H9 (cell line): ENCODE data around the gene AP2A1. TPM values are rescaled to one million over a fixed set of nuclear protein-coding genes. Genes with fewer than 3 reads are reported as not detected.

Experiments
- DNase-seq: peaks from one replicate; pipeline ENCODE4 v3.0.0-alpha.2; 2017
- H2AFZ ChIP-seq: one replicate; pipeline ENCODE4 v1.6.1; 2013; ENCODE audit warnings: mild to moderate bottlenecking, low read length, control low read depth, moderate library complexity
- H2AK5ac ChIP-seq: 2 replicates; pipeline ENCODE4 v1.6.1; 2013; ENCODE audit warnings: low read length, control low read depth, mixed read lengths; ENCODE audit not compliant: insufficient read length
- H2BK120ac ChIP-seq: one replicate; pipeline ENCODE4 v1.6.1; 2013; ENCODE audit warnings: low read depth, mild to moderate bottlenecking, low read length, control low read depth, inconsistent platforms; ENCODE audit not compliant: poor library complexity, severe bottlenecking
- H2BK12ac ChIP-seq: 2 replicates; pipeline ENCODE4 v1.6.1; 2013; ENCODE audit warnings: low read length, control low read depth, mixed read lengths, low read depth; ENCODE audit not compliant: insufficient read length
- H2BK15ac ChIP-seq: 2 replicates; pipeline ENCODE4 v1.6.1; 2013; ENCODE audit warnings: low read depth, low read length, control low read depth
- H2BK20ac ChIP-seq: one replicate; pipeline ENCODE4 v1.6.1; 2013; ENCODE audit warnings: low read depth, mild to moderate bottlenecking, low read length, control low read depth, inconsistent platforms; ENCODE audit not compliant: poor library complexity, severe bottlenecking
- H2BK5ac ChIP-seq: 2 replicates; pipeline ENCODE4 v1.6.1; 2013; ENCODE audit warnings: low read length, control low read depth, mixed read lengths; ENCODE audit not compliant: insufficient read length
- H3K14ac ChIP-seq: 2 replicates; pipeline ENCODE4 v1.6.1; 2013; ENCODE audit warnings: low read length, control low read depth; ENCODE audit not compliant: insufficient read depth
- H3K18ac ChIP-seq: 2 replicates; pipeline ENCODE4 v1.6.1; 2013; ENCODE audit warnings: low read depth, mild to moderate bottlenecking, mixed read lengths, low read length, control low read depth; ENCODE audit not compliant: insufficient read length
- H3K23ac ChIP-seq: 2 replicates; pipeline ENCODE4 v1.6.1; 2013; ENCODE audit warnings: low read length, control low read depth, mixed read lengths, low read depth; ENCODE audit not compliant: insufficient read length
- H3K23me2 ChIP-seq: 2 replicates; pipeline ENCODE4 v1.6.1; 2013; ENCODE audit warnings: low read depth, mild to moderate bottlenecking, mixed read lengths, low read length, control low read depth; ENCODE audit not compliant: insufficient read length, poor library complexity, severe bottlenecking
- H3K27ac ChIP-seq: 2 replicates; pipeline ENCODE4 v1.5.1; 2013; ENCODE audit warnings: low read length, control low read depth, mixed read lengths, low read depth; ENCODE audit not compliant: insufficient read length
- H3K27me3 ChIP-seq: 2 replicates; pipeline ENCODE4 v1.6.1; 2013; ENCODE audit warnings: low read length, control low read depth, inconsistent platforms; ENCODE audit not compliant: insufficient read depth
- H3K4ac ChIP-seq: 2 replicates; pipeline ENCODE4 v1.6.1; 2013; ENCODE audit warnings: low read depth, mild to moderate bottlenecking, control low read depth, inconsistent platforms, low read length, moderate library complexity
- H3K4me1 ChIP-seq: 2 replicates; pipeline ENCODE4 v1.6.1; 2013; ENCODE audit warnings: low read length, control low read depth, inconsistent platforms; ENCODE audit not compliant: insufficient read depth
- H3K4me2 ChIP-seq: 2 replicates; pipeline ENCODE4 v1.6.1; 2013; ENCODE audit warnings: low read length, control low read depth, mixed read lengths; ENCODE audit not compliant: insufficient read length, insufficient read depth
- H3K56ac ChIP-seq: 2 replicates; pipeline ENCODE4 v1.6.1; 2013; ENCODE audit warnings: low read depth, mild to moderate bottlenecking, mixed read lengths, low read length, control low read depth; ENCODE audit not compliant: insufficient read length
- H3K79me1 ChIP-seq: 2 replicates; pipeline ENCODE4 v1.6.1; 2013; ENCODE audit warnings: low read depth, mild to moderate bottlenecking, moderate library complexity, low read length, control low read depth, inconsistent platforms; ENCODE audit not compliant: insufficient read depth, poor library complexity, severe bottlenecking
- H3K79me2 ChIP-seq: 2 replicates; pipeline ENCODE4 v1.6.1; 2013; ENCODE audit warnings: low read length, control low read depth, inconsistent platforms; ENCODE audit not compliant: insufficient read depth
- H3K9ac ChIP-seq: 2 replicates; pipeline ENCODE4 v1.6.1; 2013; ENCODE audit warnings: low read length, control low read depth, mixed read lengths; ENCODE audit not compliant: insufficient read length; ENCODE audit errors: extremely low read depth
- H3K9me3 ChIP-seq: one replicate; pipeline ENCODE4 v1.6.1; 2013; ENCODE audit warnings: low read depth, low read length, inconsistent platforms; ENCODE audit not compliant: control insufficient read depth
- H3T11ph ChIP-seq: one replicate; pipeline ENCODE4 v1.6.1; 2013; ENCODE audit warnings: mild to moderate bottlenecking, low read length, control low read depth, inconsistent platforms
- H4K20me1 ChIP-seq: one replicate; pipeline ENCODE4 v1.6.1; 2013; ENCODE audit not compliant: control insufficient read depth, insufficient read length, insufficient read depth
- H4K5ac ChIP-seq: 2 replicates; pipeline ENCODE4 v1.6.1; 2013; ENCODE audit warnings: low read depth, mild to moderate bottlenecking, mixed read lengths, low read length, control low read depth; ENCODE audit not compliant: insufficient read length
- H4K8ac ChIP-seq: replicated peaks from 2 replicates; pipeline ENCODE4 v1.6.1; 2013; ENCODE audit warnings: low read length, control low read depth, mixed read lengths, low read depth; ENCODE audit not compliant: insufficient read length
- H4K91ac ChIP-seq: 2 replicates; pipeline ENCODE4 v1.6.1; 2013; ENCODE audit warnings: low read depth, mild to moderate bottlenecking, moderate library complexity, mixed read lengths, low read length, control low read depth; ENCODE audit not compliant: insufficient read length
- H3K27ac Mint-ChIP-seq, 3 experiments: 2 replicates in 2 of 3; 3 replicates in 1 of 3; pipeline ENCODE4 v1.8.0; 2020 to 2021; ENCODE audit warnings: mixed read lengths in 3 of 3, mild to moderate bottlenecking in 1 of 3, moderate library complexity in 1 of 3
- H3K27me3 Mint-ChIP-seq: 2 replicates; pipeline ENCODE4 v1.8.0; 2021; ENCODE audit warnings: low read depth, mild to moderate bottlenecking, moderate library complexity, mixed read lengths
- H3K36me3 Mint-ChIP-seq, 3 experiments: 2 replicates in 2 of 3; 3 replicates in 1 of 3; pipeline ENCODE4 v1.8.0; 2020 to 2021; ENCODE audit warnings: low read depth in 3 of 3, mixed read lengths in 3 of 3; ENCODE audit not compliant: insufficient read depth in 1 of 3
- H3K4me1 Mint-ChIP-seq, 2 experiments: 2 replicates each; pipeline ENCODE4 v1.8.0; 2020; ENCODE audit warnings: mixed read lengths in 2 of 2
- H3K4me3 Mint-ChIP-seq, 2 experiments: 2 replicates in 1 of 2; 3 replicates in 1 of 2; pipeline ENCODE4 v1.8.0; 2020 to 2021; ENCODE audit warnings: mild to moderate bottlenecking in 2 of 2, mixed read lengths in 2 of 2, moderate library complexity in 1 of 2
- H3K9me3 Mint-ChIP-seq, 2 experiments: 2 replicates in 1 of 2; 3 replicates in 1 of 2; pipeline ENCODE4 v1.8.0; 2020; ENCODE audit warnings: mild to moderate bottlenecking in 2 of 2, mixed read lengths in 2 of 2, moderate library complexity in 1 of 2
- CTCF ChIP-seq: fragments of 200-600 bp; sonication (generic); conservative IDR thresholded peaks from 3 replicates; pipeline ENCODE4 v1.8.0; 2021; ENCODE audit warnings: antibody characterized with exemption, mild to moderate bottlenecking
- WGBS: extraction: QIAGEN DNeasy Blood & Tissue Kit; methylation state at CpG from one replicate; pipeline ENCODE4 v1.1.7; 2013; ENCODE audit warnings: missing lambda C conversion rate, low lambda C conversion rate, mixed read lengths; ENCODE audit not compliant: insufficient read length; ENCODE audit errors: extremely low coverage; 5-methylcytosine and 5-hydroxymethylcytosine counted together
- total RNA-seq: library from RNA; stranded (reverse); gene quantifications from 2 replicates; pipeline ENCODE4 v1.2.1, GENCODE V29; 2021

The AP2A1 gene
- total RNA-seq, 1 experiment from 2014 or later, result 108 TPM

- Histone ChIP-seq H3K9ac (no peak overlapping the region), H3K18ac (no peak overlapping the region), H3K79me2 (no peaks in the 10 kb centered on the region), H3K56ac (no peak overlapping the region), H3K4ac (no peak overlapping the region), H3K79me1 (no peaks in the 10 kb centered on the region), H3K23me2 (no peaks in the 10 kb centered on the region), H2BK120ac (no peak overlapping the region), H3K4me1 (no peaks in the 10 kb centered on the region), H4K20me1 (peaks cover 2% of the 10 kb centered on the region), H2BK20ac (no peak overlapping the region), H4K91ac (no peak overlapping the region), H2AK5ac (no peak overlapping the region), H4K8ac (no peak overlapping the region), H3K14ac (no peak overlapping the region), H3K23ac (no peak overlapping the region), H3K9me3 (no peaks in the 10 kb centered on the region), H2AFZ (no peak overlapping the region), H4K5ac (no peak overlapping the region), H3K4me2 (no peak overlapping the region), H2BK15ac (no peak overlapping the region), H3K27ac (no peak overlapping the region), H3T11ph (no peak overlapping the region), H2BK12ac (no peak overlapping the region), H2BK5ac (no peak overlapping the region), H3K27me3 (no peaks in the 10 kb centered on the region)
- no peaks in the 10 kb centered on the region; a peak in 1 of 5 replicates for H3K9me3 Mint-ChIP-seq
- H3K4me3 Mint-ChIP-seq, result peak overlapping the region; percentile 24 to 74
- no peak for TF ChIP-seq CTCF
- peak overlapping the region; percentile 22 to 90 (median 53); a peak in 3 of 7 replicates for H3K27ac Mint-ChIP-seq
- no peaks in the 10 kb centered on the region for H3K27me3 Mint-ChIP-seq
- WGBS, result no CpG with 5 or more reads among the region's 24 CpGs
- H3K4me1 Mint-ChIP-seq, result peaks cover 5 to 29% of the 10 kb centered on the region in 2 experiments
- DNase-seq, result peak; percentile 62
- H3K36me3 Mint-ChIP-seq, result peaks cover 25 to 56% (median 55%) of the 10 kb centered on the region in 3 experiments; a peak in 6 of 7 replicates
Measured at GRCh38 chr19:49802836-49803528, 36.2 kb downstream of the AP2A1 start.
